ENCODE data around the gene NTM. TPM values are rescaled to one million over a fixed set of nuclear protein-coding genes. Genes with fewer than 3 reads are reported as not detected.

The NTM gene
- total RNA-seq, 8 experiments from 2014 or later, result 0.80 to 169 (median 18.6) TPM

DNA sequence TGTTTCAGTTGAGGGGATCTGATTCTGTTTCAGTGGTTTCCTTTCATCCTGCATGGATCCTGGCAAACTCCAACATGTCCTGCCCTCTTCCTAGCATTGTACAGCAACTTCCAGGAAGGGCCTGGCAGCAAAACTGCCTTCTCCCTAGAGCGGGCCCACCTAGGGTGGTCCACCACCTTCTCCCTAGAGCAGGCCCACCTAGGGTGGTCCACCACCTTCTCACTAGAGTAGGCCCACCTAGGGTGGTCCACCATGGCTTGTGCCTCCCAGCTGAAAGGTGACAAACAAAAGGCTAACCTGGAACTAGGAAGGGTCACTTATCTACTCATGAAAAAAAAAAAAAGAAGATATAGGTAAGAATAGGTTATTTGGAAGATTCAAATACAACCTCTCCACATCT lies 92.2 kb downstream of the NTM start:
- in situ Hi-C loops (cut with MboI; ENCODE audit: low pct_unique_long_range_greater_than_20kb in 2 of 9, low sequenced_read_pairs in 9 of 9, unreplicated experiment in 9 of 9), result no loop called here
- no peak overlapping the region for H3K27ac ChIP-seq
- H3K4me3 ChIP-seq, result no peak overlapping the region
- peaks cover 28 to 43% of the 10 kb centered on the region in 2 donors for H3K4me1 ChIP-seq (replicated peaks in 1 of 2)
- WGBS, 10 experiments, result 100% methylated on average over 1 of the region's 1 CpG; no CpG with 5 or more reads in 6 of the 10 experiments
- ATAC-seq (replicated peaks in 6 of 8), result no peak

DNA sequence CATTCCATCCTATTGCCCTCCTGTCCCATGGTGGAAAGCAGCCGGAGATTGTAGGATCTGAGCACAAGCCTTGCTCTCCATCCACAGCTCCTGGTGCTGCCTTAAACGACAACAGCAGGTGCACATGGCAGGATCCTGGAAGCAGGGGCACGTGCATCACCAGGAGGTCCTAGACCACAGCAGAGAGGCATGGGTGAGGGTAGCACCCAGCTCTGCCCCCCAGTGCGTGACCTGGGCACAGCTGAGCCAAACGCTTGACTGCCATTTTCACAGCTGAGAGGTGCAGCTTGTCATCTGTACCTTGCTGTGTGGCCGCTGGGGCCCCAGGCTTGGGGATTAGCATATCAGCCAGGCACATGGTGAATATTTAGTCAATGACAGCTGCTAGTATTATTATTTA lies 92.7 kb downstream of the NTM start:
- in situ Hi-C loops (cut with MboI; ENCODE audit: low pct_unique_long_range_greater_than_20kb in 2 of 9, low sequenced_read_pairs in 9 of 9, unreplicated experiment in 9 of 9), result no loop called here
- Histone ChIP-seq H3K4me1 (replicated peaks in 1 of 2) (peaks cover 32 to 48% of the 10 kb centered on the region in 2 donors), H3K27ac (no peak overlapping the region), H3K4me3 (no peak overlapping the region)
- no peak for ATAC-seq (replicated peaks in 6 of 8)
- WGBS, 10 experiments, result 17 to 100% (median 83%) methylated on average over 1 to 5 of the region's 6 CpGs; no CpG with 5 or more reads in 4 of the 10 experiments

GRCh38 chr11:131463649-131464425 lies 93.4 kb downstream of the NTM start:
- Histone ChIP-seq H3K4me3 (no peak overlapping the region), H3K27ac (no peak overlapping the region), H3K4me1 (replicated peaks in 1 of 2) (peaks cover 35 to 55% of the 10 kb centered on the region in 2 donors)
- WGBS, 10 experiments, result 0 to 100% (median 75%) methylated on average over 1 to 18 of the region's 23 CpGs
- in situ Hi-C loops (cut with MboI; ENCODE audit: low pct_unique_long_range_greater_than_20kb in 2 of 9, low sequenced_read_pairs in 9 of 9, unreplicated experiment in 9 of 9), result no loop called here
- peak in 4 of 8 experiments; percentile 24 to 32 (median 29) for ATAC-seq (replicated peaks in 6 of 8)

- Histone ChIP-seq H3K4me3 (no peak overlapping the region), H3K27ac (no peak overlapping the region), H3K4me1 (replicated peaks in 1 of 2) (peaks cover 37 to 55% of the 10 kb centered on the region in 2 donors)
- ATAC-seq (replicated peaks in 6 of 8), result no peak
- in situ Hi-C loops (cut with MboI; ENCODE audit: low pct_unique_long_range_greater_than_20kb in 2 of 9, low sequenced_read_pairs in 9 of 9, unreplicated experiment in 9 of 9), result no loop called here
- WGBS, 10 experiments, result 0 to 90% (median 46%) methylated on average over 1 to 6 of the region's 9 CpGs; no CpG with 5 or more reads in 2 of the 10 experiments
Measured at GRCh38 chr11:131464461-131464860, 94.0 kb downstream of the NTM start.

DNA sequence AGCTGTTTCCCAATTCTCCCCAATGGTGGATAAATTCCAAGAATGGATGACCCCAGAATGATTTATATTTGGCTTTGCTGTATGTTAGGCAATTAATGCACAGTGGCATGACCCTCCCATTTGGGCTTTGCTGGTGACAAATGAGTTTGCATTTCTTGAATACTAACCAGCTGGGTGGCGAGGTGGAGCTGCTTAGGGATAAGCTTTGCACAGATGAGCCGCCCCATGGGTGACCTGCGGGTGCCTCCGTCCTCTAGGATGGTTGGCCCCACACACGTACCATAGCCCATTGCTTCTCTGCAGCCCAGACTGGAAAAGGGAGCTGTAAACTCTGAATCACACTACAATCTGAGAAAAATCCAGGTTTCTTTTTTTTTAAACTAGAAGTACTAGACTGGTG lies 94.6 kb downstream of the NTM start:
- 20 to 80% (median 40%) methylated on average over 1 to 5 of the region's 5 CpGs; no CpG with 5 or more reads in 5 of the 10 experiments for WGBS, 10 experiments
- ATAC-seq (replicated peaks in 6 of 8), result peak in 5 of 8 experiments; percentile 12 to 53 (median 43)
- Histone ChIP-seq H3K27ac (no peak overlapping the region), H3K4me1 (replicated peaks in 1 of 2) (peaks cover 41 to 55% of the 10 kb centered on the region in 2 donors), H3K4me3 (no peak overlapping the region)
- in situ Hi-C loops (cut with MboI; ENCODE audit: low pct_unique_long_range_greater_than_20kb in 2 of 9, low sequenced_read_pairs in 9 of 9, unreplicated experiment in 9 of 9), result no loop called here

- Histone ChIP-seq H3K4me3 (no peak overlapping the region), H3K4me1 (replicated peaks in 1 of 2) (peaks cover 48 to 55% of the 10 kb centered on the region in 2 donors), H3K27ac (no peak overlapping the region)
- WGBS, 10 experiments, result 20 to 82% (median 35%) methylated on average over 1 to 3 of the region's 5 CpGs; no CpG with 5 or more reads in 5 of the 10 experiments
- in situ Hi-C loops (cut with MboI; ENCODE audit: low pct_unique_long_range_greater_than_20kb in 2 of 9, low sequenced_read_pairs in 9 of 9, unreplicated experiment in 9 of 9), result no loop called here
- ATAC-seq (replicated peaks in 6 of 8), result peak in 5 of 8 experiments; percentile 46 to 65 (median 58)
Measured at GRCh38 chr11:131465746-131466145, 95.3 kb downstream of the NTM start.

DNA sequence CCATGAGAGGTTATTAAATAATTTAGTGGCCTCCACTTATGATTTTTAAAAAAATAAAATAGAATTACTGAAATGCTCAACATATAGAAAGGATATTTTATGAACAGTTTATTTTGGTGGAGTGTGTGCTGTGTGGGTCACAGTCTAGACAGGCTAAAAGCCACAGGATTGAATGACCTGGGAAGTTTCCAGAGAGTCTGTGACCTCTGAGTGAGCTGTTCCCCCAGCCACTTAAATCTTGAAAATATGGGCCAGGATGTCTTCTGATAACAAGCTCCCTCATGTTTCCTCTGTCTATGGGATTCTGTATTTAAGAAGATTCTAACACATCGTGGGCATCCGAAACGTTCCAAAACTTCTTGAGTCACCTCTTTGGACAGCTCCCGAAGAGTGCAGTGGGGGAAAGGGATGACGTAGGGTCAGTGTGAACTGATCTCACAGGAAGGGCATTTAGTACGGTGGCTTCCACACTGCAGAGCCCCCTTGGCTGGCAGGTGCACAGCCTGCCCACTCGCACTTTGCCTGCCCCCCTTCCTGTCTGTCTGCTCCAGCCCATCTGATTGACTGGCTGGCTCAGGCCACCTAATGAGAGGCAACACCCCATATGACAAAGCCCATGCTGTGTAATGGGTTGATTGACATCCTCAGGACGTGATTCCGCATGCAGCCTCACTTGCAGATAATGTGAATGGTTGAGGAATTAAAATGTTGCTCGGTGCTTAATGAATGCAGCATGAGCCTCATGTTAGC lies 97.4 kb downstream of the NTM start:
- ATAC-seq (replicated peaks in 6 of 8), result peak in 6 of 8 experiments; percentile 26 to 71 (median 44)
- H3K27ac ChIP-seq, result no peak overlapping the region
- in situ Hi-C loops (cut with MboI; ENCODE audit: low pct_unique_long_range_greater_than_20kb in 2 of 9, low sequenced_read_pairs in 9 of 9, unreplicated experiment in 9 of 9), result no loop called here
- H3K4me1 ChIP-seq (replicated peaks in 1 of 2), result peaks cover 61 to 69% of the 10 kb centered on the region in 2 donors
- H3K4me3 ChIP-seq, result no peak overlapping the region
- 18 to 71% (median 55%) methylated on average over 3 to 9 of the region's 10 CpGs; no CpG with 5 or more reads in 4 of the 10 experiments for WGBS, 10 experiments

DNA sequence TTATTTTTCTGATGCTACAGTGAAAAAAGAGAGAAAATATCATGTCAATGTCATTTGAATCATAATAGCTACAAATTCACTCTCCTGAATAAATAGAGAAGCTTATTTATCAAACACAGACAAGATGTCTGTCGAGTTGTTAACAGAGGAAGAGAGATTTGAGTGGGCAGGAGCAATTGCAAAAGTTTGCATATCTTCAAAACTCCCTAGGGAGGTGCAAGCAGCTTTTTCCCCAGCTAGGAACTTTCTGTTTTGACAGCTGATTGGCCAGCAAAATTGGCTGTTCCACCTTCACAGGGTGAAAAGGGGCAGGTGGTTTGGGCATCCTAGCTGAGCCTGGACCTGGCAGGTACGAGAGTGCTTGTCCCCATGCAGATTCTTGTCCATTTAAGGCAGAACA lies 98.2 kb downstream of the NTM start:
- 0 to 80% (median 10%) methylated on average over 1 to 2 of the region's 2 CpGs; no CpG with 5 or more reads in 3 of the 10 experiments for WGBS, 10 experiments
- H3K4me1 ChIP-seq (replicated peaks in 1 of 2), result peaks cover 60 to 65% of the 10 kb centered on the region in 2 donors
- H3K27ac ChIP-seq, result no peak overlapping the region
- in situ Hi-C loops (cut with MboI; ENCODE audit: low pct_unique_long_range_greater_than_20kb in 2 of 9, low sequenced_read_pairs in 9 of 9, unreplicated experiment in 9 of 9), result no loop called here
- no peak overlapping the region for H3K4me3 ChIP-seq
- ATAC-seq (replicated peaks in 6 of 8), result peak in 1 of 8 experiments; percentile 25

GRCh38 chr11:131470216-131470925 lies 100.0 kb downstream of the NTM start:
- 0 to 70% (median 34%) methylated on average over 2 to 6 of the region's 6 CpGs; no CpG with 5 or more reads in 2 of the 10 experiments for WGBS, 10 experiments
- peaks cover 42 to 47% of the 10 kb centered on the region in 2 donors for H3K4me1 ChIP-seq (replicated peaks in 1 of 2)
- no peak for ATAC-seq (replicated peaks in 6 of 8)
- H3K27ac ChIP-seq, result no peak overlapping the region
- in situ Hi-C loops (cut with MboI; ENCODE audit: low pct_unique_long_range_greater_than_20kb in 2 of 9, low sequenced_read_pairs in 9 of 9, unreplicated experiment in 9 of 9), result no loop called here
- no peak overlapping the region for H3K4me3 ChIP-seq

- no peak overlapping the region for H3K27ac ChIP-seq
- 0 to 21% (median 10%) methylated on average over 1 to 3 of the region's 3 CpGs; no CpG with 5 or more reads in 5 of the 10 experiments for WGBS, 10 experiments
- peak in 5 of 8 experiments; percentile 58 to 68 (median 61) for ATAC-seq (replicated peaks in 6 of 8)
- H3K4me1 ChIP-seq (replicated peaks in 1 of 2), result peaks cover 32% of the 10 kb centered on the region in 2 donors
- no peak overlapping the region for H3K4me3 ChIP-seq
- in situ Hi-C loops (cut with MboI; ENCODE audit: low pct_unique_long_range_greater_than_20kb in 2 of 9, low sequenced_read_pairs in 9 of 9, unreplicated experiment in 9 of 9), result no loop called here
Measured at GRCh38 chr11:131471976-131472375, 101.6 kb downstream of the NTM start.

DNA sequence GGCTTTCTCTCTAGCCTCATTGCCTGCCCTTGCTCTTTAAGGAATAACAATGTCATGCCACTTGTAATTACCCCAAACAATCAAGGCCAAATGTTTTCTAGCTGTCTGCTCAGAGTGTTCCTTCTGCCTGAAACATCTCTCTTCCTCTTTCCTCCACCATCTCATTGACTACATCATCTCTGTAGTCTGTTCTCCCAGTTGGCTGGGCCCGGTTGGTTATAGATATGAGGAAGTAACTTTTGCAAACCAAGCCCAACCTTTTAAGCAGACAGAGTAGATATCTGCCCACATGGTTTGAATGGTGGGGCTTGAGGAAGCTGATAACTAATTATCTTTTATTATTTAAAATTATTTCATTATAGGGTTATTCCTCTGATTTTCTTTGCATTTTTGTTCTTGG lies 104.5 kb downstream of the NTM start:
- WGBS, 10 experiments, result 57 to 100% (median 86%) methylated on average over 1 of the region's 1 CpG; no CpG with 5 or more reads in 4 of the 10 experiments
- no peak for ATAC-seq (replicated peaks in 6 of 8)
- Histone ChIP-seq H3K27ac (no peak overlapping the region), H3K4me1 (replicated peaks in 1 of 2) (peaks cover 14 to 20% of the 10 kb centered on the region in 2 donors), H3K4me3 (no peak overlapping the region)
- in situ Hi-C loops (cut with MboI; ENCODE audit: low pct_unique_long_range_greater_than_20kb in 2 of 9, low sequenced_read_pairs in 9 of 9, unreplicated experiment in 9 of 9), result loop anchor here in 1 of 9 experiments (25.0 kb wide), 1 partner anchor 413 kb away; no protein-coding TSS in a partner anchor

DNA sequence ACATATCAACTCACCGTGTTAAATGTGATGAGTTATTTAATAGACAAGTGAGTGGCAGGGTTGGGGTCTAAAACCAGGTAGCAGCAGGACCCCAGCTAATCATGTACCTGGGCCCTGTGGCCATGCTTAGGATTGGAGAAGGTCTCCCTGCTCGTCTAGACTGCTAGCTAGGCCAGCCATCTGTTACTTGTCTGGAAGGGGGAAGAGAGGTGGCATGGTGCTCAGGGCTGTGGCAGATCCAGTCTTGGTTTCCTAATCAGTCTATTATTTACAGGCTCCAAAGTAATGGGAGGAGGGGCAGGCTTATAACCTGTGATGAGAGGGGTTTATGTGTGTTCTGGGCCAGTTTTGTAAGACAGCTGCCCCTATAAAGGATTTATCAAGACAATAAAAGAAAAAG lies 105.9 kb downstream of the NTM start:
- H3K27ac ChIP-seq, result no peak overlapping the region
- H3K4me1 ChIP-seq (replicated peaks in 1 of 2), result peaks cover 13% of the 10 kb centered on the region in 2 donors
- in situ Hi-C loops (cut with MboI; ENCODE audit: low pct_unique_long_range_greater_than_20kb in 2 of 9, low sequenced_read_pairs in 9 of 9, unreplicated experiment in 9 of 9), result loop anchor here in 1 of 9 experiments (25.0 kb wide), 1 partner anchor 414 kb away; no protein-coding TSS in a partner anchor
- no peak overlapping the region for H3K4me3 ChIP-seq
- no peak for ATAC-seq (replicated peaks in 6 of 8)
- 0 to 86% (median 37%) methylated on average over 1 to 2 of the region's 2 CpGs; no CpG with 5 or more reads in 4 of the 10 experiments for WGBS, 10 experiments
